Tibial nerve (tissue), 4 donors: ENCODE results near the gene PROX1.

Source experiments
- EP300 ChIP-seq, 2 donors: sonication (generic); formaldehyde crosslinking; IDR thresholded peaks; one replicate each; pipeline ENCODE4 v1.6.1; 2017; ENCODE audit warnings: antibody characterized with exemption in 2 of 2, mild to moderate bottlenecking in 1 of 2
- TF ChIP-seq, protein P1 (sequence below), 5 experiments: fragments of 200-600 bp in 3 of 5; fragments of 450-650 bp in 2 of 5; sonication (generic) in 3 of 5; IDR thresholded peaks; one replicate each; pipeline ENCODE4 v1.5.1; 2016 to 2019; ENCODE audit warnings: antibody characterized with exemption in 5 of 5, mild to moderate bottlenecking in 3 of 5, moderate library complexity in 2 of 5

DNA sequence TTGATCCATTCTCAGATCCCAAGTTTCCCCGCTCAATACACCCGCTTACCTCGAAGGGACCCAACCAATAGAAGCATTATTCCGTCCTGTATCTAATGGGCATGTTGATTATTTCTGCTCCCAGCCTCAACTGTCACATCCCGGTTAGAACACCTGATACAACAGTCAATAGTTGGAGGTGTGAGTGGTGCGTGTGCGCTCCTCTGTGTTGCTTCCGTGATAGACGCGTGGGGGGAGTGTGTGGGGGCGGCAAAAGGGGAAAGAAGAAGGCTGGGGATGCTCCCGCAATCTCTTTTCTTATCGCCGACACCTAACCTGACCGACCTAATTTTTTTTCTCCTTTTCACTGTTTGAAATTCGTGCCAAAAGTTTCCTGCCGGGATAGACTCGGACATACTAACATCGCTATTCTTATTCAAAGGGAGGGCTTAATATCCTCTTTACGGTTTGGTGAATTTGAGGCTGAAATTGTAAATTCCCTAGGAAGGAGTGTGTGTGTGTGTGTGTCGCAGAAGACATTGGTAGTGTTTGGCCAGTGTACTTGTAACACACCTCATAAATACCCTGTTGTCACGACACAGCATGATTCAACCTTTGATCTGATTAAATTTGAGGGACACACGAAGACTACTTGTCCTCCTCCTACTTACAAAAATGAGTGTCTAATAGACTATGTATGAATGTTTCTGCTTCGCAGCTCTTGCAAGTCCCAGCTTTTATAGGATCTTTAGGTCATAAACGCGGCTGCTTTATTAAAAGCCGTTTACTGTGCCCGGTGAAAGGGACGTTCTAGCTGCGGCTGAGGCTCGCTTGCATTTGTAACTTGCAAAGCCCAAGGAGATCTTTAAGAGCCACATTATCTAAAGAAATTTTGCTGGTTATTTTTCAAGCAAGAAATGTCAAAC lies 1.5 kb upstream of the PROX1 start:
- TF ChIP-seq, protein P1, sequence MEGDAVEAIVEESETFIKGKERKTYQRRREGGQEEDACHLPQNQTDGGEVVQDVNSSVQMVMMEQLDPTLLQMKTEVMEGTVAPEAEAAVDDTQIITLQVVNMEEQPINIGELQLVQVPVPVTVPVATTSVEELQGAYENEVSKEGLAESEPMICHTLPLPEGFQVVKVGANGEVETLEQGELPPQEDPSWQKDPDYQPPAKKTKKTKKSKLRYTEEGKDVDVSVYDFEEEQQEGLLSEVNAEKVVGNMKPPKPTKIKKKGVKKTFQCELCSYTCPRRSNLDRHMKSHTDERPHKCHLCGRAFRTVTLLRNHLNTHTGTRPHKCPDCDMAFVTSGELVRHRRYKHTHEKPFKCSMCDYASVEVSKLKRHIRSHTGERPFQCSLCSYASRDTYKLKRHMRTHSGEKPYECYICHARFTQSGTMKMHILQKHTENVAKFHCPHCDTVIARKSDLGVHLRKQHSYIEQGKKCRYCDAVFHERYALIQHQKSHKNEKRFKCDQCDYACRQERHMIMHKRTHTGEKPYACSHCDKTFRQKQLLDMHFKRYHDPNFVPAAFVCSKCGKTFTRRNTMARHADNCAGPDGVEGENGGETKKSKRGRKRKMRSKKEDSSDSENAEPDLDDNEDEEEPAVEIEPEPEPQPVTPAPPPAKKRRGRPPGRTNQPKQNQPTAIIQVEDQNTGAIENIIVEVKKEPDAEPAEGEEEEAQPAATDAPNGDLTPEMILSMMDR (IDR thresholded peaks at IDR 0.05): no peak
- no peak for TF ChIP-seq EP300 (IDR thresholded peaks at IDR 0.05)
